HCT116 (cell line): ENCODE measurements around the gene DPRX. TPM values are rescaled to one million over a fixed set of nuclear protein-coding genes. Genes with fewer than 3 reads are reported as not detected.

Experiments
- ATAC-seq: fragments of 200-7000 bp; cut with Tn5 transposase; 2 replicates; pipeline ENCODE4 v1.9.1; 2020; ENCODE audit warnings: mild to moderate bottlenecking, moderate library complexity
- Bru-seq: library from RNA; stranded (reverse); fragments of 400-500 nt; gene quantifications from one replicate; lab custom pipeline; 2021; lab: Mats Ljungman, UMichigan
- BruChase-seq, 2 experiments: library from RNA; stranded (reverse); fragments of 400-500 nt; gene quantifications; one replicate each; lab custom pipeline; 2021; lab: Mats Ljungman, UMichigan
- BruUV-seq: library from RNA; stranded (reverse); fragments of 400-500 nt; replicated peaks from 2 replicates; lab custom pipeline; 2021; lab: Mats Ljungman, UMichigan
- CTCF ChIA-PET: fragments of 300-600 bp; sonication (Branson Sonifier 250); formaldehyde crosslinking; loops from one replicate; lab custom pipeline; 2021; ENCODE audit warnings: antibody characterized with exemption; lab: Charles Lee
- POLR2A ChIA-PET: fragments of 300-600, 350-600 bp; sonication (Branson Sonifier 250); formaldehyde crosslinking; loops from one replicate; lab custom pipeline; 2021; ENCODE audit warnings: antibody characterized with exemption; lab: Charles Lee
- RAD21 ChIA-PET, 2 experiments: fragments of 300-600 bp; sonication (Branson Sonifier 250); formaldehyde crosslinking; loops; one replicate each; lab custom pipeline; 2023; ENCODE audit warnings: low total read pairs in 2 of 2; ENCODE audit not compliant: uncharacterized antibody in 2 of 2, unreplicated experiment in 2 of 2, low non-redundant PET in 1 of 2; lab: Charles Lee
- DNase-seq: peaks from one replicate; pipeline ENCODE4 v3.0.0-alpha.2; 2010; ENCODE audit warnings: low read depth, low spot score
- H2AFZ ChIP-seq: fragments of 200-600 bp; shearing (Covaris generic), sonication (generic); 2 replicates; pipeline ENCODE4 v1.6.1; 2017; ENCODE audit warnings: low read depth, mixed run types, mixed read lengths, antibody characterized with exemption, low read length; ENCODE audit not compliant: poor library complexity, severe bottlenecking
- H3K27ac ChIP-seq: 2 replicates; pipeline ENCODE4 v1.5.1; 2012; ENCODE audit warnings: low read depth, low read length
- H3K27me3 ChIP-seq: fragments of 200-600 bp; sonication (generic); 2 replicates; pipeline ENCODE4 v1.6.1; 2016; ENCODE audit warnings: mixed run types, low read length, mixed read lengths; ENCODE audit not compliant: insufficient read depth
- H3K36me3 ChIP-seq, 2 experiments: fragments of 200-500 bp in 1 of 2; fragments of 200-600 bp in 1 of 2; sonication (Bioruptor generic) in 1 of 2; sonication (generic) in 1 of 2; 2 replicates each; pipeline versions ENCODE4 v1.5.1 to v1.6.1; 2014 to 2016; ENCODE audit warnings: low read length in 2 of 2, inconsistent platforms in 1 of 2, mixed read lengths in 1 of 2, mixed run types in 1 of 2; ENCODE audit not compliant: insufficient read depth in 2 of 2, control insufficient read depth in 1 of 2
- H3K4me1 ChIP-seq, 2 experiments: fragments of 200-600 bp in 1 of 2; sonication (generic) in 1 of 2; 2 replicates each; pipeline versions ENCODE4 v1.5.1 to v1.6.1; 2012 to 2017; ENCODE audit warnings: low read length in 2 of 2, inconsistent platforms in 1 of 2, mild to moderate bottlenecking in 1 of 2, mixed read lengths in 1 of 2, mixed run types in 1 of 2, moderate library complexity in 1 of 2; ENCODE audit not compliant: insufficient read depth in 2 of 2, control insufficient read depth in 1 of 2
- H3K4me2 ChIP-seq: fragments of 200-600 bp; sonication (generic); 2 replicates; pipeline ENCODE4 v1.6.1; 2017; ENCODE audit warnings: mixed run types, low read length, mixed read lengths
- H3K4me3 ChIP-seq, 2 experiments: fragments of 200-600 bp in 1 of 2; sonication (generic) in 1 of 2; replicated peaks in 1 of 2; 2 replicates each; pipeline ENCODE4 v1.5.1; 2011 to 2016; ENCODE audit warnings: low read length in 2 of 2, control low read depth in 1 of 2, low read depth in 1 of 2, mild to moderate bottlenecking in 1 of 2, mixed read lengths in 1 of 2, mixed run types in 1 of 2
- H3K79me2 ChIP-seq: fragments of 200-600 bp; sonication (generic); 2 replicates; pipeline ENCODE4 v1.6.1; 2017; ENCODE audit warnings: mild to moderate bottlenecking, mixed run types, low read length, moderate library complexity, mixed read lengths; ENCODE audit not compliant: insufficient read depth
- H3K9ac ChIP-seq: fragments of 200-600 bp; sonication (generic); 2 replicates; pipeline ENCODE4 v1.6.1; 2016; ENCODE audit warnings: low read length, mixed read lengths
- H3K9me2 ChIP-seq: fragments of 200-600 bp; sonication (generic), shearing (Covaris generic); 2 replicates; pipeline ENCODE4 v1.6.1; 2017; ENCODE audit warnings: mixed run types, mild to moderate bottlenecking, moderate library complexity; ENCODE audit not compliant: insufficient read depth
- H3K9me3 ChIP-seq, 2 experiments: fragments of 200-500 bp in 1 of 2; fragments of 200-600 bp in 1 of 2; sonication (Bioruptor generic) in 1 of 2; sonication (generic) in 1 of 2; 2 replicates each; pipeline ENCODE4 v1.6.1; 2014 to 2017; ENCODE audit warnings: low read length in 2 of 2, mixed read lengths in 2 of 2, inconsistent platforms in 1 of 2, low read depth in 1 of 2, mild to moderate bottlenecking in 1 of 2, mixed run types in 1 of 2, moderate library complexity in 1 of 2; ENCODE audit not compliant: control insufficient read depth in 1 of 2, insufficient read depth in 1 of 2
- H4K20me1 ChIP-seq: fragments of 200-600 bp; sonication (generic), shearing (Covaris generic); 2 replicates; pipeline ENCODE4 v1.6.1; 2017; ENCODE audit warnings: mixed run types, mild to moderate bottlenecking, moderate library complexity; ENCODE audit not compliant: insufficient read depth
- ATF3 ChIP-seq: IDR thresholded peaks from 2 replicates; pipeline ENCODE4 v1.6.1; 2012
- CBX3 ChIP-seq: IDR thresholded peaks from 2 replicates; pipeline ENCODE4 v1.6.1; 2012; ENCODE audit warnings: low read depth
- EGR1 ChIP-seq: IDR thresholded peaks from 2 replicates; pipeline ENCODE4 v1.6.1; 2012; ENCODE audit warnings: low read depth
- MAX ChIP-seq: IDR thresholded peaks from 2 replicates; pipeline ENCODE4 v1.6.1; 2012
- RAD21 ChIP-seq: IDR thresholded peaks from 2 replicates; pipeline ENCODE4 v1.6.1; 2012; ENCODE audit warnings: low read depth, mild to moderate bottlenecking
- REST ChIP-seq: IDR thresholded peaks from 2 replicates; pipeline ENCODE4 v1.6.1; 2012; ENCODE audit warnings: low read depth
- YY1 ChIP-seq: IDR thresholded peaks from 2 replicates; pipeline ENCODE4 v1.6.1; 2011; ENCODE audit warnings: low read length, low read depth, moderate library complexity, mild to moderate bottlenecking; ENCODE audit not compliant: insufficient replicate concordance; ENCODE audit errors: extremely low read depth
- ZNF274 ChIP-seq: fragments of 200-500 bp; sonication (Bioruptor generic); IDR thresholded peaks from 2 replicates; pipeline ENCODE4 v1.6.1; 2014; ENCODE audit warnings: mild to moderate bottlenecking, low read depth, low read length, inconsistent platforms
- intact Hi-C: fragments of 100-400 bp; cut with micrococcal nuclease; formaldehyde crosslinking; loops from 2 replicates; pipeline ENCODE4 v1.10.0; 2022
- long read RNA-seq: library from polyadenylated mRNA; unstranded; transcript quantifications from one replicate; pipeline ENCODE4 v2.0.0, GENCODE V29; 2021; ENCODE audit not compliant: unreplicated experiment
- polyA plus RNA-seq: library from polyadenylated mRNA; unstranded; fragments of >200 nt; gene quantifications from 2 replicates; pipeline ENCODE4 v1.2.1, GENCODE V29; 2012; ENCODE audit warnings: missing spikeins
- total RNA-seq: library from RNA; stranded (reverse); gene quantifications from one replicate; pipeline ENCODE4 v1.2.1, GENCODE V29; 2021; ENCODE audit not compliant: unreplicated experiment
- TF ChIP-seq, protein P1 (sequence below), 3 experiments: fragments of 200-600 bp in 1 of 3; sonication (generic) in 1 of 3; IDR thresholded peaks in 2 of 3; conservative IDR thresholded peaks in 1 of 3; 2 replicates each; pipeline ENCODE4 v1.5.1; 2012 to 2017; ENCODE audit warnings: low read depth in 2 of 3, low read length in 2 of 3, antibody characterized with exemption in 1 of 3, borderline replicate concordance in 1 of 3, control low read depth in 1 of 3, mild to moderate bottlenecking in 1 of 3, mixed read lengths in 1 of 3, mixed run types in 1 of 3, moderate library complexity in 1 of 3; ENCODE audit not compliant: insufficient read depth in 1 of 3

The DPRX gene, protein sequence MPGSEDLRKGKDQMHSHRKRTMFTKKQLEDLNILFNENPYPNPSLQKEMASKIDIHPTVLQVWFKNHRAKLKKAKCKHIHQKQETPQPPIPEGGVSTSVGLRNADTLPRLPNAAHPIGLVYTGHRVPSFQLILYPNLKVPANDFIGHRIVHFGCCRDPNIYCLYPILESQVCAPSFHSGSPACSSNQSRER
- not detected for total RNA-seq
- polyA plus RNA-seq: not detected in 2 replicates
- not detected for Bru-seq, nascent RNA
- BruChase-seq, experiment 1, labeled RNA remaining after a 6-hour chase: not detected
- BruChase-seq, experiment 2, labeled RNA remaining after a 2-hour chase: not detected
- long read RNA-seq: 0 reads

DNA sequence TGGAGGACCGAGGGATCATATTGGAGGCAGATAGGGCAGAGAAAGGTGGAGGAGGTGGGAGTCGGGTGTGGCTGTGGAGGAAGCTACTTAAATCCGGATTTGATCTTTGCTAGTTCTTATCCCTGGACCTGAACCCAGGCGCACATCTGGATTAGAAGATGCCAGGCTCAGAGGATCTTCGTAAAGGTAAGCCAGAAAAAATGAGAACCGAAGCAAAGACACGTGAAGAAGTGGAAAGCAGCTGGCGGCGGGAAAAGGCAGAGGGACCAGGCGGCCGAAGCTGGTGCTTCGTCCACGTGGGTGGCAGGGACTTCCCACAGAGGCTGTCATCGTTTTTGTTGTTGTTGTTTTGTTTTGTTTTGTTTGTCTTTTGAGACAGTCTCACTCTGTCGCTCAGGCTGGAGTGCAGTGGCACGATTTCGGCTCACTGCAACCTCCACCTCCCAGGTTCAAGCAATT is at the start of gene DPRX:
TSS of gene DPRX (plus strand) at position 51 of the 459 bp plus-strand sequence. CDS start at position 159, 108 bp downstream.
- POLR2A ChIA-PET: no interaction called here
- intact Hi-C loops: no loop called here
- H3K27ac ChIP-seq: no peak within 1 kb of the TSS
- no peak within 1 kb of the TSS for H3K4me3 ChIP-seq
- H3K9me2 ChIP-seq: no peaks in the 10 kb centered on the region
- H3K9ac ChIP-seq: no peak within 1 kb of the TSS
- TF ChIP-seq REST (no peak), CBX3 (no peak), ZNF274 (no peak), YY1 (no peak), MAX (no peak), RAD21 (no peak), ATF3 (no peak), EGR1 (no peak)
- TF ChIP-seq, protein P1, sequence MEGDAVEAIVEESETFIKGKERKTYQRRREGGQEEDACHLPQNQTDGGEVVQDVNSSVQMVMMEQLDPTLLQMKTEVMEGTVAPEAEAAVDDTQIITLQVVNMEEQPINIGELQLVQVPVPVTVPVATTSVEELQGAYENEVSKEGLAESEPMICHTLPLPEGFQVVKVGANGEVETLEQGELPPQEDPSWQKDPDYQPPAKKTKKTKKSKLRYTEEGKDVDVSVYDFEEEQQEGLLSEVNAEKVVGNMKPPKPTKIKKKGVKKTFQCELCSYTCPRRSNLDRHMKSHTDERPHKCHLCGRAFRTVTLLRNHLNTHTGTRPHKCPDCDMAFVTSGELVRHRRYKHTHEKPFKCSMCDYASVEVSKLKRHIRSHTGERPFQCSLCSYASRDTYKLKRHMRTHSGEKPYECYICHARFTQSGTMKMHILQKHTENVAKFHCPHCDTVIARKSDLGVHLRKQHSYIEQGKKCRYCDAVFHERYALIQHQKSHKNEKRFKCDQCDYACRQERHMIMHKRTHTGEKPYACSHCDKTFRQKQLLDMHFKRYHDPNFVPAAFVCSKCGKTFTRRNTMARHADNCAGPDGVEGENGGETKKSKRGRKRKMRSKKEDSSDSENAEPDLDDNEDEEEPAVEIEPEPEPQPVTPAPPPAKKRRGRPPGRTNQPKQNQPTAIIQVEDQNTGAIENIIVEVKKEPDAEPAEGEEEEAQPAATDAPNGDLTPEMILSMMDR (IDR thresholded peaks at IDR 0.05 in 2 of 3, conservative IDR thresholded peaks at IDR 0.05 in 1 of 3; ENCODE audit: borderline replicate concordance in 1 of 3, insufficient read depth in 1 of 3, low read depth in 2 of 3, low read length in 2 of 3): no peak
- RAD21 ChIA-PET: no interaction called here
- no peaks in the 10 kb centered on the region for H3K79me2 ChIP-seq
- no peak within 1 kb of the TSS for H3K4me2 ChIP-seq
- no peaks in the 10 kb centered on the region for H3K4me1 ChIP-seq
- no peak for DNase-seq
- H3K36me3 ChIP-seq: no peaks in the 10 kb centered on the region
- ATAC-seq: no peak
- no TSS peak for BruUV-seq
- H2AFZ ChIP-seq: no peak within 1 kb of the TSS
- H4K20me1 ChIP-seq: no peaks in the 10 kb centered on the region
- CTCF ChIA-PET: no interaction called here
- H3K9me3 ChIP-seq: peaks cover 0 to 9% of the 10 kb centered on the region in 2 experiments; a peak in 2 of 4 replicates
- H3K27me3 ChIP-seq: no peaks in the 10 kb centered on the region
